OCI-M1 (cell line): Measurements from ENCODE around the gene BCL2A1.
"Not testable (repeated sequence)": the region's sequence is repeated elsewhere in the genome, so short reads cannot be mapped to it uniquely, and the experiment has no call there.

ENCODE experiments used
- DNase-seq: peaks from one replicate; lab custom pipeline; 2025; lab: John Stamatoyannopoulos, UW

BCL2A1 gene

DNA sequence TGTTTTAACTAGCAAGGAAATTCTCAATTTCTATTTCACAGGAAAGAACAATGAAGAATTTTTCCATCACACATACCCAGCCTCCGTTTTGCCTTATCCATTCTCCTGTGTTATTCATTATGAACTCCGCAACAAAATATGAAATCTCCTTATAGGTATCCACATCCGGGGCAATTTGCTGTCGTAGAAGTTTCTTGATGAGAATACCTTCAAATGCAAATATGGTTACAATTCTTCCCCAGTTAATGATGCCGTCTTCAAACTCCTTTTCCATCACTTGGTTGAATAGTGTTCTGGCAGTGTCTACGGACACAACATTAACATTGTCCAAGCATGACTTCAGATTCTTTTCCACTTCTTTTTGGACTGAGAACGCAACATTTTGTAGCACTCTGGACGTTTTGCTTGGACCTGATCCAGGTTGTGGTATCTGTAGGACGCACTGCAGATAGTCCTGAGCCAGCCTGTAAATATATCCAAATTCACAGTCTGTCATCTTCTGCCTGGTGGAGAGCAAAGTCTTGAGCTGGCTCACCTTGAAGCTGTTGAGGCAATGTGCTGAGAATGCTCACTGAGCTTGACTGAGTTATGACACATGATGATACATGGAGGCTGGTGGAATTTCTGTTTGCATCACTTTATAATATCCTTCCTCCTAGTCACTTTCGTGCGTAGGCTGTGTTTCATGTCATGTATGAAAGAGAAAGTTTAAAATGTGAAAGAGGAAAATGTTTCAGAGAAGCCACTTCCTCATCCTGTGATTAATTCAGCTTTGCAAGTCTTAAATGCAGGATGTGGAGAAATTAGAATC, at the start of gene BCL2A1:
Gene BCL2A1 (minus strand): TSS at position 573 of the 811 bp plus-strand sequence. CDS start 77 bp downstream, at position 496.
- DNase-seq = peak; percentile 71

DNA sequence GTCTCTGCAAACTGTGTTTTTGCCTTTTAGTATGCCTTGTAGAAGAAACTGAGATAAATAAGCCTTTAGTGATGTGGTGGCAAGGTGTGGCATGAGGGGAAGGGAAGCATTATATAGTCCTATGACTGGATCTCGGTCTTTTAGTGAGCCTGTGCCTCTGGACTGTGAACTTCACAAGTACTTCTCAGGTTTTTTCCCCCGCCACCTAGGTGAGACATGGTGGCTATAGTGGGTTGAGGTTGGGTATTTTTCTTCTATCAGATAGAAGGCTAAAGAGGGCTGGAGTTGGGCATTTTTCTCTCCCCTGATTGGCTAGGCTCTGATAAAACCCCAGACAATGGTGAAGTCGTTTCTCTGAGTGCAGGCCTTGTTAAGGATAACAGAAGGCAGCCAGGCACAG, 49.7 kb upstream of the BCL2A1 start:
- no peak for DNase-seq

DNA sequence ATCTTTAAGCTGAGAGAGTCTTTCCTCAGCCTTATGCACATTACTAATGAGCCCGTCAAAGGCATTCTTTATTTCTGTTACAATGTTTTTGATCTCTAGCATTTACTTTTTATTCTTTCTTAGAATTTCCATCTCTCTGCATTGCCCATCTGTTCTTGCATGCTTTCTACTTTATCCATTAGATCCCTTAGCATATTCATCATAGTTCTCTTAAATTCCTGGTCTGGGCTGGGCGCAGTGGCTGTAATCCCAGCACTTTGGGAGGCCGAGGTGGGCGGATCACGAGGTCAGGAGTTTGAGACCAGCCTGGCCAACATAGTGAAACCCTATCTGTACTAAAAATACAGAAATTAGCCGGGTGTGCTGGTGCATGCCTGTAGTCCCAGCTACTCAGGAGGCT, 49.2 kb upstream of the BCL2A1 start:
- not testable (repeated sequence) for DNase-seq

DNA sequence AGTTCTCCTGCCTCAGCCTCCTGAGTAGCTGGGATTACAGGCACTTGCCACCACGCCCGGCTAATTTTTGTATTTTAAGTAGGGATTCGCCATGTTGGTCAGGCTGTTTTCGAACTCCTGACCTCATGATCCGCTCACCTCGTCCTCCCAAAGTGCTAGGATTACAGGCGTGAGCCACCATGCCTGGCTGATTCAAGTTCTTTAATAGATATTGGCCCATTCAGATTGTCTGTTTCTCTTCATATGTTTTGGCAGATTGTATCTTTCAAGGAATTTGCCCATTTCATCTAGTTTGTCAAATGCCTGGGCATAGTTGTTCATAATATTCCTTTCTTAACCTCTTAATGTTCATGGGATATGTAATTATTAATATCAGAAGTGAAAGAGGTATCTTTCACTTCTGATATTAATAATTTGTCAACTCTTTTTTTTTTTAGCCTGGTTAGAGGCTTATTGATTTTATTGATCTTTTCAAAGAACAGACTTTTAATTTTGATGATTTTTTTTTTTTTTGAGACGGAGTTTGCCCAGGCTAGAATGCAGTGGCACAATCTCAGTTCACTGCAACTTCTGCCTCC, 48.3 kb upstream of the BCL2A1 start:
- DNase-seq = no peak

DNA sequence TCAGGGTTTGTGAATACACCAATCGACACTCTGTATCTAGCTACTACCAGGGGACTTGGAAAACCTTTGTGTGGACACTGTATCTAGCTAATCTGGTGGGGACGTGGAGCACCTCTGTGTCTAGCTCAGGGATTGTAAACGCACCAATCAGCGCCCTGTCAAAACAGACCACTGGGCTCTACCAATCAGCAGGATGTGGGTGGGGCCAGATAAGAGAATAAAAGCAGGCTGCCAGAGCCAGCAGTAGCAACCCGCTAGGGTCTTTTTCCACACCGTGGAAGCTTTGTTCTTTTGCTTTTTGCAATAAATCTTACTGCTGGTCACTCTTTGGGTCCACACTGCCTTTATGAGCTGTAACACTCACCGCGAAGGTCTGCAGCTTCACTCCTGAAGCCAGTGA, 46.1 kb upstream of the BCL2A1 start:
- DNase-seq = not testable (repeated sequence)

DNA sequence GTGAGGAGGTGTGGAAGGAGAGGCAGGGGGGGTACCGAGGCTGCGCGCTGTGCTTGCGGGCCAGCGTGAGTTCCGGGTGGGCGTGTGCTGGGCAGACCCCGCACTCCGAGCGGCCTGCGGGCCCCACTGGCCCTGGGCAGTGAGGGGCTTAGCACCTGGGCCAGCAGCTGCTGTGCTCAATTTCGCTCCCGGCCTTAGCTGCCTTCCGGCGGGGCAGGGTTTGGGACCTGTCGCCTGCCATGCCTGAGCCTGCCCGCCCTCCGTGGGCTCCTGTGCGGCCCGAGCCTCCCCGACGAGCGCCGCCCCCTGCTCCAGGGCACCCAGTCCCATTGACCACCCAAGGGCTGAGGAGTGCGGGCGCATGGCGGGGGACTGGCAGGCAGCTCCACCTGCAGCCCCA, 45.5 kb upstream of the BCL2A1 start:
- not testable (repeated sequence) for DNase-seq

DNA sequence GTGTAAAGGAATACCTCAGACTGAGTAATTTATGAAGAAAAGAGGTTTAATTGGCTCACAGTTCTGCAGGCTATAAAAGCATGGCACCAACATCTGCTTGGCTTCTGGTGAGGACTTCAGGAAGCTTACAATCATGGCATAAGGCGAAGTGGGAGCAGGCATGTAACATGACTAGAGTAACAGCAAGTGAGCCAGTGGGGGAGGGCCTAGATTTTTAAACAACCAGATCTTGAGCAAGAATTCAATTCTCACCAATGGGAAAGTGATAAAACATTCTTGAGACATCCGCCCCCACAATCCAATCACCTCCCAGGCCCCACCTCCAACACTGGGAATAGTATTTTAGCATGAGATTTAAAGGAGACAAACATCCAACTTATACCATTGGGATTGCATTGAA, 44.2 kb upstream of the BCL2A1 start:
- no peak for DNase-seq

DNA sequence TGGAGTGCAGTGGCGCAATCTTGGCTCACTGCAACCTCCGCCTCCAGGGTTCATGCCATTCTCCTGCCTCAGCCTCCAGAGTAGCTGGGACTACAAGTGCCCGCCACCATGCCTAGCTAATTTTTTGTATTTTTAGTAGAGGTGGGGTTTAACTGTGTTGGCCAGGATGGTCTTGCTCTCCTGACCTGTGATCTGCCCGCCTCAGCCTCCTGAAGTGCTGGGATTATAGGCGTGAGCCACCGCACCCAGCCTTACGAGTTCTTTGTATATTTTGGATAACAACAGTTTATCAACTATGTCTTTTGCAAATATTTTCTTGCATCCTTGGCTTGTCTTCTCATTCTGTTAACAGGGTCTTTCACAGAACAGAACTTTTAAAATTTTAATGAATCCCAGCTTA, 43.2 kb upstream of the BCL2A1 start:
- DNase-seq = not testable (repeated sequence)

DNA sequence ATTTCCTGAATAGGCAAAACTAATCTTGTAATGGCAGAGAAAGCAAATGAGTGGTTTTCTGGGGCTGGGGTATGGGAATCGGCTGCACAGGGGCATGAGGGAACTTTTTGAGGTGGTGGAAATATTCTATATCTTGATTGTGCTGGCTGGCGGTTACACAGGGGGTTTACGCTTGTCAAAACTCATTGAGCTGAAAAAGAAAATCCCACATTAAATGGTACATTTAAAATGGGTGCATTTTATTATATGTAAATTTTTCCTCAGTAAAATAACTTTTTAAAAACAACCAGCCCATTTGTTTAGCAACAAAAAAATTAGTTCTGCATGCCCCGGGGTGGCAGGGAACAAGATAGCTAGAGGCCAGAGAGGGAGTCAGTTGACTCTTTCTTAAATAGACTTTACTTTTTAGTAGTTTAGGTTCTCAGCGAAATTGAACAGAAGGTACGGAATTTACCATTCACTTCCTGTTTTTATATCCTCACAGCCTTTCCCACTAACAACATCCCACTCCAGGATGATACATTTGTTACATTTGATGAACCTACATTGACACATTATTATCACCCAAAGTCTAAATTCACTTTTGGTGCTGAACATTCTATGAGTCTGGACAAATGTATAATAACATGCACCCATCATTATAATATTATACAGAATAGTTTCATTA, 41.2 kb upstream of the BCL2A1 start:
- DNase-seq = no peak

DNA sequence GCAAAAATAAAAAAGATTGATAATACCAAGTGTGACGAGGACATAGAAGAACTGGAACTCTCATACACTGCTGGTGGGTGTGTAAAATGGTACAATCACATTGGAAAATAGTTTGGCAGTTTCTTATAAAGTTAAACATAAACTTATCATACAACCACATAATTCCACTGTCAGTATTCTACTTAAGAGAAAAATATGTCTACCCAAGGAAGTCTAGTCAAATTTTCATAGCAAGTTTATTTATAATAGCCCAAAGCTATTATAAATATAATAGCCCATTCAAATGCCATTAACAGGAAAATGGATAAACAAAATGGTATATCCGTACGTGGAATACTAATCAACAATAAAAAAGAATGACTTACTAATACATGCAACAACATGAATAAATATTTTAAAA, 40.6 kb upstream of the BCL2A1 start:
- no peak for DNase-seq

DNA sequence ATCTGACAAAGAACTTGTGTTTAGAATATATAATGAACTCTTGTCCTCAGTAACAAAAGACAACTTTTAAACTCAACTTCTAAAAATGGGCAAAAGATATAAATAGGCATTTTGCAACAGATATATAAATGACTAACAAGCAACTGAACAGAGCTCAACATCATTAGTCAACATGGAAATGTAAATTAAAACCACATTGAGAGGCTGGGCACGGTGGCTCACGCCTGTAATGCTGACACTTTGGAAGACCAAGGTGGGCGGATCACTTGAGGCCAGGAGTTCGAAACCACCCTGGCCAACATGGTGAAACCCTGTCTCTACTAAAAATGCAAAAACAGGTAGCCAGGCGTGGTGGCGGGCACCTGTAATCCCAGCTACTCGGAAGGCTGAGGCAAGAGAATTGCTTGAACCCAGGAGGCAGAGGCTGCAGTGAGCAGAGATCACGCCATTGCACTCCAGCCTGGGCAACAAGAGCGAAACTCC, 40.1 kb upstream of the BCL2A1 start:
- not testable (repeated sequence) for DNase-seq

DNA sequence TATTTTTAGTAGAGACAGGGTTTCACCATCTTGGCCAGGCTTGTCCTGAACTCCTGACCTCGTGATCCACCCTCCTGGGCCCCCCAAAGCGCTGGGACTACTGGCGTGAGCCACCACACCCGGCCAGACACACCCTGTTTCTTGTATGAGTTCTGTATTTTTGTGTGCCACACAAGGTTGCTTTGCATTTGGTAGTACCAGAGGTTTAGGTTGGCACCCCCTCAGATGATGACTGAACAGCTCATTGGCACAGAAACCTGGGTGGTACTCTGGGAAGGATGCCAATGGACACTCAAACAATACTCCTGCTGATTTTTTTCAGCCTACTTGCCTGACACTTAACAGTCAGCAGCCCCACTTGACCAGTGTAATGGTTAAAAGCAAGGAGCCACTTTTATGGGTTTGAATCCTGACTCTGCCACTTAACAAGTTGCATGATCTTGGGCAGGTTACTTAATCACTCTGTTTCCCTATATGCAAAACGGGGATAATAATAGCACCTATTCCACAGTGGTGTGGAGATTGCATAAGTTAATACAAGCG, 39.2 kb upstream of the BCL2A1 start:
- DNase-seq = no peak

DNA sequence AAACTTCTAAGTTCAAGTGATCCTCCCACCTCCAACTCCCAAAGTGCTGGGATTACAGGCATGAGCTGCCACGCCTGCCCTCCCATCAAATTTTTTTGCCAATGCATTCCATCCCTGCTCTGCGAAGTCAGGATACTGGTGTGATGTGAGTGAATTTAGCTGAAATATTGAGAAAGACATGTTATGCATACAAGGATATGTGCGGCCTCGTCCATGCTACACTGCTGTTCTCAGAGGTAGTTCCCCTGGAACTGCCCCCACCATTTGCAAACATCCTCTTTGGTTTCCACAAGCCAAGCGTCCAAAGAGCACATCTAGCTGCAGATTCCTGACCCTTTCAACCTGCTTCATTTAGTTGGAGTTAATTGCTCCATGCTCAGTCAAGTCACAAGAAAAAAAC, 36.5 kb upstream of the BCL2A1 start:
- DNase-seq = no peak

DNA sequence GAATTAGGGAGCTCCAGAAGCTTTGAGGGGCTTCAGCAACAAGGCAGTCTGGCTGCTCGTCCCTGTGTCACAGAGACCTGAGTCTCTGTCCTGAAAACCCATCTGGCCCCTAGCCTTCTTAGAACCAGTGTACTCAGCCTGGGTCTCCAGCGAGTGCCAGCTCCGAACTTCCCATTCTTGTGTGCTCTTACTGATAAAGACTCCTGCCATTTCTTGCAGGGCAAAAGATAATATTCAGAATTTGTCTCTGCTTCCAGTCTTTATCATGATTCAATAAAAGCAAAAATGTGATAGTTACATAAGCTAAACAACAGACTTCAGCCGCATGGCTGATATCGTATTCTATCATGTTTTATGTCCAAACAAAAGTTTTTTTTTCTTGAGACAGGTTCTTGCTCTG, 36.0 kb upstream of the BCL2A1 start:
- DNase-seq = peak; percentile 59

DNA sequence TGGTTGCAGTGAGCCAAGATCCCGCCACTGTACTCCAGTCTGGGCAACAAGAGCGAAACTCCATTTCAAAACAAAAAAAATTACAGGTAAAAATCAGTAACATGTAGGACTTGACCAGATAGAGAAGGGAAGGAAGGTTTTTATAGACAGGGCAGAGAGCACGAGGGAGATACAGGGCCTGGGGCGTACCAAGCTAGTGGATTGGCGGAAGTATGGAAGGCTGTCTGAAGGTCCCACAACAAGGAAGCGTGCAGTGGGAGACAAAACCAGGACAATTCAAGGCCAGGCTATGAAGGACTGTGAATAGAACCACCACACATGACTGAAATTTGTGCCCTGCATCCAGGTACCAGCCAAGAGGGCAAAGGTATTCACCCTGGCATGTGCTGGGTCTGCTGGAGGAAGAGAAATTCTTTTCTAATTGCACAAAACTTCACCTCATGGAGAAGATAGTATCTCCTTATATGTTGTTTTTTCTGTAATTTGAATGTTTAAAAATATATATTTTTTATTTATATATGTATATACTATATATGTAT, 33.0 kb upstream of the BCL2A1 start:
- no peak for DNase-seq

DNA sequence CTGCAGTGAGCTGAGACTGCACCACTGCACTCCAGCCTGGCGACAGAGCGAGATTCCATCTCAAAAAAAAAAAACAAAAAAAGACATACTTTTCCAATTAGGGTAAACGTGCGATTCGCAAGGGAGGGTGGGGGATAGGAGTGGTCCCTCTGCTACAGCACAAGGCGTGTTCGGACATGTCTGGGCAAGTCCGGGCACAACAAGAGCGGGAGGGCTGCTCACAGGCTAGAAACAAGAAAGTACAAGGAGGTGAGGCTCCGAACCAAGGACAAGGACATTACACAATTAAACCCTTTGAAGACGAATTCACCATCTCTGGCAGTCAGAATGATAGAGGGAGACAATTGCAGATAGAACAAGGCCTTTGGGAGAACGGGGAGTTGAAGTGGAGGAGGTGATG, 32.2 kb upstream of the BCL2A1 start:
- DNase-seq = no peak

DNA sequence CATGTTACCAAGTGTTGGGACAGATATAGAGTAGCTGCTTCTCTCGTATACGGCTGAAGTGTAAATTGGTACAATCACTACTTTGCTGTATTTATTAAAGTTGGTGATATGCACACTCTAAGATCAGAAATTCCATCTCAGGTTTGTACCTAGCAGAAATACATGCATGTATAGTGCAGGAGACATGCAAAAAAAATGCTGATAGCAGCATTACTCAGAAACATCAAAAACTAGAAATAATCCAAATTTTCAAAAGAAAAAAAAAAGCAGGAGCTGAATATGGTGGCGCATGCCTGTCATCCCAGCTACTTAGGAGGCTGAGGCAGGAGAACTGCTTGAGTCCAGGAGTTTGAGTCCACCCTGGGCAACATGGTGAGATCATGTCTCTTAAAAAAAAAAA, 31.3 kb upstream of the BCL2A1 start:
- DNase-seq = no peak

DNA sequence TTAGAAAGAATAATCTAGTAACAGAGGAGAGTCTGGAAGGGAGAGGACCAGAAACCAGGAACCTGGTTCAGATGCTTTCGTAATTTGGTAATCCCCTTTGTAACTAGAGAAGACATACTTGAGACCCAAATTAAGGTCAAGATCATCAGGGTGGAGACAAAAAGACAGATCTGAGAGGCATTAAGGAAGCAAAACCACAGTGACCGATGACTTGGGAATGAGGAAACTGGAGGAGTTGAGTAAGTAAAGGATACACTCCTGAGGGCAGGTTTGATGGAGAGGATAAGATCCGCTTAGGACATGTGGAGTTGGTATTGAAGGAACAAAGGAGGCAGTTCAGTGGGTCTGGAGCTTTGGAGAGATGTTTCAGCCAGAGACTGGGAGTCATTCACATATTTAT, 23.6 kb upstream of the BCL2A1 start:
- no peak for DNase-seq

DNA sequence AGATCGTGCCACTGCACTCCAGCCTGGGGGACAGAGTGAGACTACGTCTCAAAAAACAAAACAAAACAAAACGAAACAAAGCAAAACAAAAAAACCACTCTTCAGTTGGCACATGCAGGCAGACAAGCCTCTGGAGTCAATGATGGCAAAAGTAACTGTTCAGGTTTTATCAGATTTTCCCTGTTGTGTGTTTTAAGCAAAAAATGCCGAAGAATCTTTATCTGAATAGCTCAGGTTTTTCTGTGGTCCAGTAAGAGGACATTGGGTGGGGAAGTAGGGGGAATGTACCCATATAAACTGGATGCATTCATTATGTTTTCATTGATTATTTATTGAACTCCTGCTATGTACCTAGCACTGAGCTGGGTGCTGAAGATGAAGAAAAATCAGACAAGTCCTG, 20.8 kb upstream of the BCL2A1 start:
- peak; percentile 10 for DNase-seq

DNA sequence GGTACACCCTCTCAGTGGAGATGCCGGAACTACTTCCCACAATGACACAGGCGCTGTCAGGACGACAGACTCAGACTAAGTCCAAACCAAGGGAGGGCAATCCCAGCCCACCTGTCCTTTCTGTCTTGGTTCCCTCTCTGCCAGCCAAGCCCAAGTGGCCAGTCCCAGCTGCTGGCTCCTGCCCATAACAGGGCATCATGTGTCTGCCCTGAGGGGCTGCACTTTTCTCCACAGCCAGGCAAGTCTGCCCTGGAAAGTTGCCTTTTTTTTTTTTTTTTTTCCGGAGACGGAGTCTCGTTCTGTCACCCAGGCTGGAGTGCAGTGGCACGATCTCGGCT, 20.0 kb upstream of the BCL2A1 start:
- DNase-seq = no peak

DNA sequence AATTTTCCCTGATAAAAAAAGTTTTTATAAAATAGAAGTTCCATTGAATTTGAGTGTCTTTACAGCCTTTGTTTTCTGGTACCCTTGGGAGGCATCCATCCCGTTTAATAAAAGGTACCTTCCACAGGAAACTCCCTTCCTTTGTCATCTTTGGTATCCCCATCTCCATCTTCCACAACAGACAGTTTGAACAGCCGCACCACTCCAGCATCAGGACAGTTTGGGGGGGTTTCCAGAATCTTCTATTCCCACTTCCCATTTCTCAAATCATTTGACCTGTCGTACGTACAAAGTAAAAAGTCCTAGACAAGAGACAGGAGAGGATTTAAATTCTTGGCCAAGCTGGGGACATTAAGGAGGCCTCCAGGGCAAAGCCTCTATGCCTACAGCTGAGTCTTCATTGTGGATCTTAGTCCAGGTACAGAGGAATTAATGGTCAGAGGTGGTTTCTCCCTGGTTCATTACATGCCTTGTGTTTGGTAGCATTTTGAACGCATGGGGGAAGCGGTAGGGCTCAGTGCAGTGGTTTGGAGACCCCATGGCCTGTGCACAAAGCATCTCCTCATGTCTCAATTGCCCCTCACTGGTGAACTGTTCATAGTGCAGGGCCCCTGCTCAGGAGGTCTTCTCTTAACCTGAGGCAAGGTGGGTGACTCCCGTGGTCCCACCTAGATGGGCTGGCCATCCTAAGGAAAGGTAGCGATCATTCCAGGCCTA, 19.4 kb upstream of the BCL2A1 start:
- no peak for DNase-seq

DNA sequence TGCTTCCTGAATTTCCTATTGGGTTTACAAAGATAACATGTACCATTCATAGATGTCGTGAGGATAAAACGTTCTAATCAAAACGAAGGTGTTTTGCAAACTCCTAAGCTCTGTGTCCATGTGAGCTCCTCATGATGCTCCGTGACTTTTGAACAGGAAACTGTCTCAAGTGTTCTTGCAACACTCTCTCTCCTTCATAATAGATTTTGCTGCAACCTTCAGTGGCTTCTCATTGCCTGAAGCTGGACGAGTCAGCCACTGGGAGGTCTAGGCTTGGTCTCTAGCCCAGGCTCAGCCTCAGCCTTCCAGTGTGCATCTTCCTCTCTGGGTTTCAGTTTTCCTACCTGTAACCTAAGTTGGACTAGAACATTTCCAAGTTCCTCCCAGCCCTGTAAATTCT, 18.7 kb upstream of the BCL2A1 start:
- DNase-seq = no peak
